Right atrium auricular region (tissue), 2 donors: ENCODE data around the gene ADARB2. TPM values are rescaled to one million over a fixed set of nuclear protein-coding genes. Genes with fewer than 3 reads are reported as not detected.
A peak's percentile ranks its signal among the peaks of the same experiment; 100 is the strongest.

Experiments
- DNase-seq: peaks from one replicate; pipeline ENCODE4 v3.0.0-alpha.2; 2019; ENCODE audit warnings: low spot score
- H3K27ac ChIP-seq, 2 donors: fragments of 200-600 bp; sonication (generic); 1 replicate in 1 of 2; 2 replicates in 1 of 2; pipeline ENCODE4 v1.5.1; 2016 to 2019
- H3K27me3 ChIP-seq, 2 donors: fragments of 200-600 bp; sonication (generic); one replicate each; pipeline versions ENCODE4 v1.5.1 to v1.6.0; 2017 to 2019
- H3K36me3 ChIP-seq: fragments of 200-600 bp; sonication (generic); one replicate; pipeline ENCODE4 v1.5.1; 2016
- H3K4me1 ChIP-seq, 2 donors: fragments of 200-600 bp; sonication (generic); one replicate each; pipeline versions ENCODE4 v1.5.1 to v1.6.0; 2017 to 2019
- H3K4me3 ChIP-seq, 2 donors: fragments of 200-600 bp; sonication (generic); 1 replicate in 1 of 2; 2 replicates in 1 of 2; pipeline ENCODE4 v1.5.1; 2017 to 2019; ENCODE audit warnings: mild to moderate bottlenecking in 1 of 2, moderate library complexity in 1 of 2
- H3K9me3 ChIP-seq, 2 donors: fragments of 200-600 bp; sonication (generic); one replicate each; pipeline ENCODE4 v1.5.1; 2019
- total RNA-seq, 2 donors: library from RNA; depleted of rRNA; stranded (reverse); fragments of >200 nt; gene quantifications; one replicate each; pipeline ENCODE4 v1.1.0, GENCODE V29; 2016
- TF ChIP-seq, protein P1 (sequence below), 2 donors: fragments of 200-600 bp; sonication (generic); IDR thresholded peaks; one replicate each; pipeline ENCODE4 v1.5.1; 2019; ENCODE audit warnings: antibody characterized with exemption in 2 of 2

Gene ADARB2
- total RNA-seq, 2 donors from 2014 or later: 0.33 to 0.71 TPM

DNA sequence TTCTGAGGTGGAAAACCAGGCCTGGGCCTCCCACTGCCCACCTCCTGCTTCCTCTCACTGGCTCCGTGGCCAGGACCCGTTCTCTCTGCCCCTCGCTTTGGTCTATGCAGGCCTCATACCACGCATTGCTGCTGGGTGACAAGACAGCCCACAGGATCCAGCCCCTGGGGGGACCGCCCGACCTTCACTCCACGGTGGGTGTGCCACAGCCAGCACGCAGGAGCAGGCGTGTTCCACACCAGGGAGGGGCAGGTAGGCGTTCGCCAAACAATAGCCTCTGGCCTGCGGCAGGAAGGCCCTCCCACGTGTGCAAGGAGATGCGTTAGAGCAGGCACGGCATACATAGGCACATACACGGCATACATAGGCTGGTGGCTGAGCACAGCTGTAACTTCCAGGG, 447.7 kb downstream of the ADARB2 start:
- TF ChIP-seq, protein P1, sequence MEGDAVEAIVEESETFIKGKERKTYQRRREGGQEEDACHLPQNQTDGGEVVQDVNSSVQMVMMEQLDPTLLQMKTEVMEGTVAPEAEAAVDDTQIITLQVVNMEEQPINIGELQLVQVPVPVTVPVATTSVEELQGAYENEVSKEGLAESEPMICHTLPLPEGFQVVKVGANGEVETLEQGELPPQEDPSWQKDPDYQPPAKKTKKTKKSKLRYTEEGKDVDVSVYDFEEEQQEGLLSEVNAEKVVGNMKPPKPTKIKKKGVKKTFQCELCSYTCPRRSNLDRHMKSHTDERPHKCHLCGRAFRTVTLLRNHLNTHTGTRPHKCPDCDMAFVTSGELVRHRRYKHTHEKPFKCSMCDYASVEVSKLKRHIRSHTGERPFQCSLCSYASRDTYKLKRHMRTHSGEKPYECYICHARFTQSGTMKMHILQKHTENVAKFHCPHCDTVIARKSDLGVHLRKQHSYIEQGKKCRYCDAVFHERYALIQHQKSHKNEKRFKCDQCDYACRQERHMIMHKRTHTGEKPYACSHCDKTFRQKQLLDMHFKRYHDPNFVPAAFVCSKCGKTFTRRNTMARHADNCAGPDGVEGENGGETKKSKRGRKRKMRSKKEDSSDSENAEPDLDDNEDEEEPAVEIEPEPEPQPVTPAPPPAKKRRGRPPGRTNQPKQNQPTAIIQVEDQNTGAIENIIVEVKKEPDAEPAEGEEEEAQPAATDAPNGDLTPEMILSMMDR (IDR thresholded peaks at IDR 0.05): no peak
- no peak overlapping the region for H3K4me3 ChIP-seq
- H3K4me1 ChIP-seq: no peaks in the 10 kb centered on the region
- no peaks in the 10 kb centered on the region for H3K36me3 ChIP-seq
- no peak for DNase-seq
- no peaks in the 10 kb centered on the region for H3K9me3 ChIP-seq
- no peak overlapping the region for H3K27ac ChIP-seq
- no peaks in the 10 kb centered on the region for H3K27me3 ChIP-seq

DNA sequence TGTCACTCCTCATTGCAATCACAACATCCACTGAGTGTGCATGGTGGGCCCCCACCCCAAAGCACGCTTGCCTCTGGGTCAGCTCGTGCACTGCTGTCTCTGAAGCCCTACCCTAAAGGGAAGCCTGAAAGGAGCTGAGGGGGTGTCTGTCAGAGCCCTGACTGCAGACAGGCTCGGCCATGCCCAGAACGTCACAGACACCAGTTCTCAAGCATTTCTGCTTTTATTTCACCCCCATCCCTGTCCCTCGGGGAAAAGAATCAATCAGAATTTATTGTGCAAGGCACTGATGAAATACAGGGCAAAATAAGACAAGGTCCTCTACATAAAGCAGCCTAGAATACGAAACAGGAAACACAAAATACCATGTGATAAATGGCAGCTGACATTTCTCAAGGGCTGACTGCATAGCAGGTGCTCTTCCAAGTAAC, 449.3 kb downstream of the ADARB2 start:
- Histone ChIP-seq H3K4me1 (no peaks in the 10 kb centered on the region), H3K9me3 (no peaks in the 10 kb centered on the region), H3K4me3 (no peak overlapping the region), H3K36me3 (no peaks in the 10 kb centered on the region), H3K27me3 (no peaks in the 10 kb centered on the region), H3K27ac (no peak overlapping the region)
- TF ChIP-seq, protein P1 (IDR thresholded peaks at IDR 0.05): no peak
- DNase-seq: no peak

DNA sequence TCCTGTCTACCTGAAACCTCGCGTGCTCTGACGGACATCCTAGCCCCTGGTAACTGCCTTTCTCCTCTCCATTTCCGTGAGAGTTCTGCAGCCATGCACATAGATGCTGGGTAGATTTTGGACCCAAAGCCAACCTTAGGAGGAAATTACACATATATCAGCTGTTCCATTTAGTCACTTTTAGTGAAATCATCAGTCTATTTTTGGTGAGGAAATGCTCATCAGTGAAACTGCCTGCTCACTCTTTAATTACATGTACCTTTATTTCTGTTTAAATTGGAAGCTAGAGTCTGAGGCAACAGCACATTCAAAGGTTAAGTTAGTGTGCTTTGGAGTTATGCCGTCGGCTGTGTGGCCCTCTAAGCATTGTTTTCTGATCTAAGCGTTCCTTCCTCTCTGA, 449.8 kb downstream of the ADARB2 start:
- DNase-seq: peak; percentile 32
- Histone ChIP-seq H3K27ac (no peak overlapping the region), H3K4me3 (no peak overlapping the region), H3K36me3 (no peaks in the 10 kb centered on the region), H3K27me3 (no peaks in the 10 kb centered on the region), H3K4me1 (no peaks in the 10 kb centered on the region), H3K9me3 (no peaks in the 10 kb centered on the region)
- TF ChIP-seq, protein P1 (IDR thresholded peaks at IDR 0.05): no peak

DNA sequence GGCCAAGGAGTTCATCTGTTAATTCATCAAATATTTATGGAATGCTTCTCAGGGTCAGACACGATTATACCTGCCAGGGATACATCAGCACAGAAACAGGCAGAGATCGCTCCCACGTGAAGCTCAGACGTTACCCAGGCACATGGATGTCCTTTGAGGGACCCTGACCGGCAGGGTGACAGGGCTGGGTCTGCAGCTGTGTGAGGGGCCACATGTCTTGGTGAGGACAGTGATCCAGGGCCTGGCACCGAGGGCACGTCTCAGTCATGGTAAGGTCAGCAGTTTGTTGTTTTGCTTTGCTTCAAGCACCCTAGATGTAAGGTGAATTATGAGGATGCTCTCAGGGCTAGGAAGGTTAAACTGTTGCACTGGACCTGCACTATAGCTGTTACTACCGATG, 453.2 kb downstream of the ADARB2 start:
- Histone ChIP-seq H3K36me3 (no peaks in the 10 kb centered on the region), H3K27ac (no peak overlapping the region), H3K4me3 (no peak overlapping the region), H3K4me1 (no peaks in the 10 kb centered on the region), H3K9me3 (no peaks in the 10 kb centered on the region), H3K27me3 (no peaks in the 10 kb centered on the region)
- peak; percentile 38 for DNase-seq
- TF ChIP-seq, protein P1 (IDR thresholded peaks at IDR 0.05): no peak

DNA sequence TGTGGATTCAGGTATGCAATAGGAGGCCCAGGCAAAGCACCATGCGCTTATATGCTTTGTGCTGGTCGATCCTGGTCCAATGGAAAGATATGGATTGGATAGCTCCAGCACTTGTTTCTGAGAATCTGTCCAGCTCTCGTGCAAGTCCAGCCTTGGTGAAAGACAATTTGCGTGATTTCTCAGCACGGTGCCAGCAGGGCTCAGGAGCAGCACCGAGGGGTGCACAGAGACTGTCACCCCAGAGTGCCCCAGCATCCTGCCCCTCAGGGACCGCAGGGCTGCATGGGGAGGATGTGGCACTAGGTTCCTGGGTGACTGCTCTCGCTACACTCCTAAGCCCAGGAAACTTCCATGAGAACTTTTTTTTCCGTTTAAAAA, 455.9 kb downstream of the ADARB2 start:
- H3K4me3 ChIP-seq: no peak overlapping the region
- no peaks in the 10 kb centered on the region for H3K27me3 ChIP-seq
- TF ChIP-seq, protein P1 (IDR thresholded peaks at IDR 0.05): no peak
- H3K9me3 ChIP-seq: no peaks in the 10 kb centered on the region
- H3K27ac ChIP-seq: no peak overlapping the region
- no peaks in the 10 kb centered on the region for H3K36me3 ChIP-seq
- H3K4me1 ChIP-seq: no peaks in the 10 kb centered on the region
- DNase-seq: no peak
